GM13976 (cell line): Measurements from ENCODE around the gene P2RX7.

Source experiments
- DNase-seq: peaks from one replicate; pipeline ENCODE4 v3.0.0; 2012; ENCODE audit warnings: low spot score
- CTCF ChIP-seq: IDR thresholded peaks from 2 replicates; pipeline ENCODE4 v1.5.1; 2012; ENCODE audit warnings: borderline replicate concordance, mild to moderate bottlenecking; ENCODE audit not compliant: insufficient read depth; ENCODE audit errors: extremely low read depth, missing control alignments, control extremely low read depth
- in situ Hi-C: fragments of 300-500 bp; cut with MboI; formaldehyde crosslinking; loops from one replicate; pipeline ENCODE4 v1.12.0; 2022; ENCODE audit warnings: low sequenced_read_pairs, mixed read lengths, inconsistent platforms; ENCODE audit not compliant: unreplicated experiment

The P2RX7 gene

DNA sequence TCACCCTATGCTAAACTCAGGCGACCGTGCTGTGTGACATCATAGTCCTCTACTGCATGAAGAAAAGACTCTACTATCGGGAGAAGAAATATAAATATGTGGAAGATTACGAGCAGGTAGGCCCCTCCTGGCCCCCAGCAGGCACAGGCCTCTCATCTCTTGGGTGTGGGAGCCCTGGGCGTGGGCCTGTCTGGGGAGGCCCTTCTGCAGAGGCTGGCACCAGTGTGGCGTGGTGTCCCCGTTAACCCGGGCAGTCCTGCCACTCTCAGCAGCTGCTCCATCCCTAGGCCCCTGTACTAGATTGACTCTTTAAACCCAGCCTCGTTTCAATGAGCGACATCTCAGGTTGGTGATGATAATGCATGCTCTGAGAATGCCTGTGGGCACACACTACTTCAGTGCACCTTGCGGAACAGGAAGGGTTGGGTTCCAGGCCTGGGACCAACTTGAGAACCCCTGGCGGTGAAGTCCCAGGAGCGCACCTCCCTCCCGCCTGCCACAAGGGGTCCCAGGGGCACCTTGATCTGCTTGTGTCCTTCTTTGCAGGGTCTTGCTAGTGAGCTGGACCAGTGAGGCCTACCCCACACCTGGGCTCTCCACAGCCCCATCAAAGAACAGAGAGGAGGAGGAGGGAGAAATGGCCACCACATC is 100.4 kb downstream of the P2RX7 start:
- no peak for DNase-seq
- in situ Hi-C loops: no loop called here
- TF ChIP-seq CTCF: no peak

DNA sequence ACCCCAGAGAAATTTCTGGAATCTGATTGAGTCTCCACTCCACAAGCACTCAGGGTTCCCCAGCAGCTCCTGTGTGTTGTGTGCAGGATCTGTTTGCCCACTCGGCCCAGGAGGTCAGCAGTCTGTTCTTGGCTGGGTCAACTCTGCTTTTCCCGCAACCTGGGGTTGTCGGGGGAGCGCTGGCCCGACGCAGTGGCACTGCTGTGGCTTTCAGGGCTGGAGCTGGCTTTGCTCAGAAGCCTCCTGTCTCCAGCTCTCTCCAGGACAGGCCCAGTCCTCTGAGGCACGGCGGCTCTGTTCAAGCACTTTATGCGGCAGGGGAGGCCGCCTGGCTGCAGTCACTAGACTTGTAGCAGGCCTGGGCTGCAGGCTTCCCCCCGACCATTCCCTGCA is 100.9 kb downstream of the P2RX7 start:
- in situ Hi-C loops: no loop called here
- DNase-seq: no peak
- no peak for TF ChIP-seq CTCF

GRCh38 chr12:121236776-121237175 is 104.1 kb downstream of the P2RX7 start:
- DNase-seq: no peak
- no peak for TF ChIP-seq CTCF
- in situ Hi-C loops: no loop called here

DNA sequence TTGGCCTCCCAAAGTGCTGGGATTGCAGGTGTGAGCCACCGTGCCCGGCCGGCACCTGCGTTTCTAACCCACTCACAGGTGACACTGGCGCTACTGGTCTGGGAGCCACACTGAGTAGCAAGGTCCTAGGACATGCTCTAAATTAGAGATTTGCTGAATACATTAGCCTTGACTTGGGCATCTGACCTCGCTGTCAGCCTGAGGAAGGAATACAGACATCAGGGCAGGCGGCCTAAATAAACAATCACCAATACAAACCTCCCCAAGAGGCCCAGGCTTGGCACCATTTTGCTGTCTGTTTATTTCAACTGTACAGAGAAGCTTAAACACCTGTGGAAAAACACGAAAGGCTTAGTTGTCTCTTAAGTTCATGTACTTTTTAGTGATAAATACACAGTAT is 104.7 kb downstream of the P2RX7 start:
- TF ChIP-seq CTCF: no peak
- DNase-seq: no peak
- in situ Hi-C loops: no loop called here
